Endothelial cell of coronary artery (primary cell): ENCODE data around the gene TSHB. TPM values are rescaled to one million over a fixed set of nuclear protein-coding genes. Genes with fewer than 3 reads are reported as not detected.

ENCODE experiments used
- total RNA-seq: library from RNA; depleted of rRNA; stranded (reverse); fragments of >200 nt; gene quantifications from 2 replicates; pipeline ENCODE4 v1.2.3, GENCODE V29; 2014

TSHB gene
- total RNA-seq = not detected in 2 replicates

DNA sequence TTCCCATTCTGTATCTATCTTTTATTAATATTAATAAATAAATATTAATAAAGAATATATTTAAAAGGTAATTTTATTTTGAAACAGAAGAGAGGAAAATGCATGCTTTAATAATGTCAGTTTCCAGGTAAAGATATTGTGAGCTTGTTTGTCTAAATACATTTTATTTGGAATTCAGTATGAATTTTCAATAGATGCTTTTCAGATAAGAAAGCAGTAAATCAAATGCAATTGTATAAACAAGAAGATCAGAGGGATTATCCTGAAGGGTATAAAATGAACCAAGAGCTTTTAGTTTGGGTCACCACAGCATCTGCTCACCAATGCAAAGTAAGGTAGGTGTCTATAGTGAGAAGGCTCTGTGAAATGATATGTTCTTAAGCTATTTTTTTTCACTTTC is at the start of gene TSHB:
TSS of gene TSHB (plus strand) at position 301 of the 400 bp plus-strand sequence. CDS start 3,537 bp downstream, outside the sequence.

Other genes starting within 250 kb of the TSHB start
- gene SIKE1, start 249.1 kb upstream of the TSHB start, total RNA-seq = 47.7 and 74.4 TPM in 2 replicates
- not detected in 2 replicates for gene SYCP1, start 175.0 kb upstream of the TSHB start, total RNA-seq
- 0.90 and 4.7 TPM in 2 replicates for gene TSPAN2, start 59.7 kb downstream of the TSHB start, total RNA-seq